Aorta (tissue), 5 donors: ENCODE measurements around the gene ANKAR. TPM values are rescaled to one million over a fixed set of nuclear protein-coding genes. Genes with fewer than 3 reads are reported as not detected.
"Not testable (repeated sequence)": the region's sequence is repeated elsewhere in the genome, so short reads cannot be mapped to it uniquely, and the experiment has no call there.

Experiments
- ATAC-seq: fragments of 200-7000 bp; cut with Tn5 transposase; one replicate; pipeline ENCODE4 v1.9.1; 2022; ENCODE audit warnings: moderate library complexity; ENCODE audit not compliant: low FRiP score
- DNase-seq, 2 donors: peaks; one replicate each; pipeline ENCODE4 v3.0.0-alpha.2; 2020
- H3K27ac ChIP-seq, 2 donors: one replicate each; pipeline ENCODE4 v1.5.1; 2013; ENCODE audit warnings: low read length in 2 of 2, mild to moderate bottlenecking in 2 of 2, moderate library complexity in 2 of 2, control low read depth in 1 of 2, inconsistent platforms in 1 of 2, low read depth in 1 of 2
- H3K27me3 ChIP-seq, 2 donors: one replicate each; pipeline ENCODE4 v1.6.1; 2013; ENCODE audit warnings: control low read depth in 1 of 2, low read length in 1 of 2, mild to moderate bottlenecking in 1 of 2, moderate library complexity in 1 of 2; ENCODE audit not compliant: insufficient read depth in 2 of 2, control insufficient read depth in 1 of 2
- H3K36me3 ChIP-seq, 2 donors: one replicate each; pipeline ENCODE4 v1.6.1; 2013; ENCODE audit warnings: control low read depth in 1 of 2, low read length in 1 of 2, mild to moderate bottlenecking in 1 of 2; ENCODE audit not compliant: insufficient read depth in 2 of 2, control insufficient read depth in 1 of 2
- H3K4me1 ChIP-seq, 2 donors: one replicate each; pipeline ENCODE4 v1.6.1; 2013; ENCODE audit warnings: low read length in 2 of 2, control low read depth in 1 of 2, mild to moderate bottlenecking in 1 of 2, moderate library complexity in 1 of 2; ENCODE audit not compliant: insufficient read depth in 2 of 2, control insufficient read depth in 1 of 2
- H3K4me3 ChIP-seq, 2 donors: one replicate each; pipeline ENCODE4 v1.5.1; 2013; ENCODE audit warnings: low read length in 2 of 2, control low read depth in 1 of 2, mild to moderate bottlenecking in 1 of 2
- H3K9me3 ChIP-seq: one replicate; pipeline ENCODE4 v1.6.1; 2013; ENCODE audit warnings: mild to moderate bottlenecking, low read length; ENCODE audit not compliant: control insufficient read depth
- WGBS, 2 donors: extraction: QIAGEN DNeasy Blood & Tissue Kit; methylation state at CpG; one replicate each; pipeline ENCODE4 v1.1.7; 2013; 5-methylcytosine and 5-hydroxymethylcytosine counted together
- intact Hi-C, 2 donors: fragments of 100-400 bp; cut with DNase I; formaldehyde crosslinking; loops; one replicate each; pipeline versions ENCODE4 v1.14.2 to v1.15.0; 2022
- polyA plus RNA-seq, 2 donors: library from polyadenylated mRNA; stranded (reverse); fragments of 200-250 nt; gene quantifications; one replicate each; pipeline ENCODE4 v1.2.3, GENCODE V29; 2013
- total RNA-seq, 2 donors: library from RNA; stranded (reverse); fragmentation: NEBNext Ultra II Directional; extraction: Animal tissue kit (Norgen Biotek cat#: 25700); gene quantifications; one replicate each; pipeline ENCODE4 v1.2.1, GENCODE V29; 2021
- donor health status: healthy with polysubstance abuse.
- donor health status: Bipolar disorder and iron deficiency.
- donor health status: DM: no; HTN: no; CAD: no.
- donor health status: DM: no; HTN: no; CAD: no.
- donor health status: DM: yes; HTN: yes; CAD: no.

The ANKAR gene
- total and polyA plus RNA-seq, 4 donors = 1.0 to 27.2 (median 13.2) TPM

DNA sequence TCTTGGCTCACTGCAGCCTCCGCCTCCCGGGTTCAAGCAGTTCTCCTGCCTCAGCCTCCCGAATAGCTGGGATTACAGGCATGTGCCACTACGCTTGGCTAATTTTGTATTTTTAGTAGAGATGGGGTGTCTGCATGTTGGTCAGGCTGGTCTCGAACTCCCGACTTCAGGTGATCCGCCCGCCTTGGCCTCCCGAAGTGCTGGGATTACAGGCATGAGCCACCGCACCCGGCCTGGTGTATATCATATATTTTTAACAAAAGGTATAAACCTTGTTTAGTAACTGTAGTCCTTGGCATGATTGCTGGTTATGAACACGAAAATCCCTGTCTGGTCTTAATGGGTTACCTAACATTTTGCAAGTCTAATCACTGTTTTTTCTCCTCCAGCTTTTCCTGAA lies 11.2 kb upstream of the ANKAR start:
- not testable (repeated sequence) for H3K27ac ChIP-seq, H3K4me1 ChIP-seq, H3K27me3 ChIP-seq, H3K4me3 ChIP-seq, ATAC-seq, H3K9me3 ChIP-seq, H3K36me3 ChIP-seq, DNase-seq
- intact Hi-C loops = loop anchor here in 1 of 2 donors (10.0 kb wide), 1 partner anchor 121 kb away; the partner anchor contains the start of genes ORMDL1 and PMS1
- 93 to 94% methylated on average over 12 of the region's 12 CpGs for WGBS, 2 donors

DNA sequence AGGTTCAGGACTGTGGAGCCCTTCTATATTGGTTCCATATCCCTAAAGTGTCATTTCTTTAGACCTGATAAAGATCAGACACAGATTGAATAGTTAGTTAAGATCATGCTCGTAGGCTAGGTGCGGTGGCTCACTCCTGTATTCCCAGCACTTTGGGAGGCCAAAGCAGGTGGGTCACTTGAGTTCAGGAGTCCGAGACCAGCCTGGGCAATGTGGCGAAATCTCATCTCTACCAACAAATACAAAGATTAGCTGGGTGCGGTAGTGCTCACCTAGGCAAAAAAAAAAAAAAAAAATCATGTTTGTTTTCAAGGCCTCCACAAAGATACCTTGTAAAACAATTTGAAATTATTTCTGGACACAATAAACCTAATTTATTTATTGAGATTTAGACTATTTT lies 4.6 kb upstream of the ANKAR start:
- Histone ChIP-seq H3K9me3 (no peaks in the 10 kb centered on the region), H3K4me3 (no peak overlapping the region), H3K27ac (no peak overlapping the region), H3K27me3 (no peaks in the 10 kb centered on the region), H3K4me1 (no peaks in the 10 kb centered on the region), H3K36me3 (peaks cover 0 to 11% of the 10 kb centered on the region in 2 donors)
- intact Hi-C loops = loop anchor here in 1 of 2 donors (10.0 kb wide), 1 partner anchor 115 kb away; the partner anchor contains the start of genes ORMDL1 and PMS1
- no peak for DNase-seq
- 90 to 95% methylated on average over 5 of the region's 5 CpGs for WGBS, 2 donors
- ATAC-seq = no peak

DNA sequence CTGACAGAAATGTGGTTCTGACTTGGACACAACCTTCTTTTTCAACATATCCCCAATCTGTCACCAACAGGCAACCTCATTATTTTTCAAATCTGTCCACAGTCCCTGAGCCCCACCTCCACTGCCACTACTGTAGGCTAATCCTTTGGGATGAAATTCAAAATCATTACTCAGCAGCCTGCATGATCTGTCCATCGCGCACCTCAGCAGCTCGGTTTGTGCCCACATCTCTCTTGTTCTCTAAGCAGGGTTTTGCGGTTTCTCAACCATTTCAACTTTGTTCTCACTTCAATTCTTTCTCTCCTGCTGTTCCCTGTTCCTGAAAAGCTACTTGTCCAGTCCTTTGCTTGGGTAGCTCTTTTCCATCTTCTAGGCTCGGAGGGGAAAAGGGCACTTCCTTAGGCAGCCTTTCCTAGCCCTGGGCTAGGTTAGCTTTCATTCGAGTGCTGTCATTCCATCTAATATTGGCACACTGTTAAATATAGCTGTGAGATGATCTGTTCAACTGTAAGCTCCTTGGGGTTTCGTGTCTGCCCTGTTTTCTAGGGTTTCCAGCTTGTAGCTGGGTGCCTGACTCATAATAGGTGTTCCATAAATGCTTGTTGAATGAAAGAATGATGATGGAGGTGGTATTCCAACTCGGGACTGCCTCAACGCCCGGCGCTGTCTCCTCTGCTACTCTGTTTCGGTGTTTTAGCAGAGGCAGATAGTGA lies 653 bp upstream of the ANKAR start:
- no peak for DNase-seq
- Histone ChIP-seq H3K4me3 (peak overlapping the region in 1 of 2 donors; percentile 45), H3K36me3 (peaks cover 0 to 3% of the 10 kb centered on the region in 2 donors), H3K9me3 (no peaks in the 10 kb centered on the region), H3K27ac (peak overlapping the region; percentile 33 to 64), H3K27me3 (no peaks in the 10 kb centered on the region), H3K4me1 (no peaks in the 10 kb centered on the region)
- WGBS, 2 donors = 24 to 28% methylated on average over 12 of the region's 12 CpGs
- ATAC-seq = peak; percentile 39
- intact Hi-C loops = no loop called here

DNA sequence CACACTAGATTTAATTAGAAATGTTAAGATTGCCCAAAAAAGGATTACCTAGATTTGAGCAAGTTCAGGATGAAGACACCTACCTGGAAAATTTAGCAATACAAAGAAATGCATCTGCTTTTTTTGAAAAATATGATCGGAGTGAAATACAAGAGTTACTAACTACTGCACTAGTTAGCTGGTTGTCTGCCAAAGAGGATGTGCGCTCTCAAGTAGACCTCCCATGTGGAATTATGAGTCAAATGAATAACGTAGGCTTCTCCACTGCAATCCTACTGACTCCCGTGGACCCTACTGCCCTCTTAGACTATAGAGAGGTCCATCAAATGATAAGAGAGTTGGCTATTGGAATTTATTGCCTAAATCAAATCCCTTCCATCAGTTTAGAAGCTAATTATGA lies 2.0 kb downstream of the ANKAR start:
- 79 to 87% methylated on average over 4 of the region's 4 CpGs for WGBS, 2 donors
- Histone ChIP-seq H3K27me3 (no peaks in the 10 kb centered on the region), H3K4me1 (no peaks in the 10 kb centered on the region), H3K4me3 (no peak overlapping the region), H3K27ac (no peak overlapping the region), H3K9me3 (no peaks in the 10 kb centered on the region), H3K36me3 (peaks cover 0 to 3% of the 10 kb centered on the region in 2 donors)
- intact Hi-C loops = no loop called here
- ATAC-seq = no peak
- no peak for DNase-seq

DNA sequence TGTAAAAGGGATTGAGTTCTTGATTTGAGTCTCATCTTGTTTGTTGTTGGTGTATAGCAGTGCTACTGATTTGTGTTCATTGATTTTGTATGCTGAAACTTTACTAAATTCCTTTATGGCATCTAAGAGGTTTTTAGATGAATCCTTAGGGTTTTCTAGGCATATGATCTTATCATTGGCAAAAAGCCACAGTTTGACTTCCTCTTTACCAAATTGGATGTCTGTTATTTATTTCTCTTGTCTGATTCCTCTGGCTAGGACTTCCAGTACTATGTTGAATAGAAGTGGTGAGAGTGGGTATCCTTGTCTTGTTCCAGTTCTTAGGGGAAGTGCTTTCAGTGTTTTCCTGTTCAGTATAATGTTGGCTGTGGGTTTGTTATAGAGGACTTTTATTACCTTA lies 4.8 kb downstream of the ANKAR start:
- Histone ChIP-seq H3K4me1 (no peaks in the 10 kb centered on the region), H3K4me3 (no peak overlapping the region), H3K27me3 (no peaks in the 10 kb centered on the region), H3K36me3 (no peaks in the 10 kb centered on the region), H3K9me3 (no peaks in the 10 kb centered on the region), H3K27ac (no peak overlapping the region)
- no peak for DNase-seq
- no peak for ATAC-seq
- intact Hi-C loops = no loop called here

DNA sequence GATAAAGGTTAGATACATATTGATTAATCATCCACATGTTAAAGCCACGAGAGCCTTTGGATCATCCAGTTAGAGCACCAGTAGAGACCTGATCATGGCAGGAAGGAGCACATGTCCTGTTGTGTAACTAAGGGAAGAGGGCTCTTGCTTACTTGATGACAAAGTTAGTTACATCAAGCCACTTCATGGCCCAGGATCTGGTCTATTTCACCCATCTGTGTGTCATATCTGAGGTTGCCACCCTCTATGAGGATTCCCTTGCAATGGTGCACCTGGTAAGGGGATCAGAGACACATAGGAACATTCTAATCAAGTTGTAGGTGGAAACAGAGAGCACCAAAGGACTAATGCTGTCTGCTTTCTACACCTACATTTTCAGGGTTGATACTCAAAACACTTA lies 6.7 kb downstream of the ANKAR start:
- H3K27ac ChIP-seq = no peak overlapping the region
- H3K4me1 ChIP-seq = no peaks in the 10 kb centered on the region
- H3K9me3 ChIP-seq = no peaks in the 10 kb centered on the region
- 87 to 90% methylated on average over 1 of the region's 1 CpG for WGBS, 2 donors
- H3K27me3 ChIP-seq = no peaks in the 10 kb centered on the region
- no peak overlapping the region for H3K4me3 ChIP-seq
- DNase-seq = no peak
- H3K36me3 ChIP-seq = no peaks in the 10 kb centered on the region
- intact Hi-C loops = no loop called here
- no peak for ATAC-seq

DNA sequence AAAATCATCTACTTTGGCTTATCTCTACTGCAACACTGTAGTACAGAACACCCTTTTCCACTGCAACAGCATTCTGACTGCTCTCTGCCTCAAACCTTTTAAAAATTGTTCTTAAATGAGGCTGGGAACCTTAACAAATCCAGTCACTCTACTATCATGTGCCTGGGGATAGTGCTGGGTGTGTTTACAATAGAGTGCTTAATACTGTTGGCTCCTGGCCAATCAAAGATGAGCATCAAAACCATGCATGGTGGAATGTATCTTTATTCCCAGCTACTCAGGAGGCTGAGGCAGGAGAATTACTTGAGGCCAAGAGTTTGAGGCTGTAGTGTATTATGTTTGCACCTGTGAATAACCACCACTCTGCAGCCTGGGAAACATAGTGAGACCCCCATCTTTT lies 7.4 kb downstream of the ANKAR start:
- intact Hi-C loops = no loop called here
- H3K27ac ChIP-seq = no peak overlapping the region
- H3K9me3 ChIP-seq = no peaks in the 10 kb centered on the region
- no peaks in the 10 kb centered on the region for H3K27me3 ChIP-seq
- ATAC-seq (no peak), DNase-seq (no peak)
- no peak overlapping the region for H3K4me3 ChIP-seq
- no peaks in the 10 kb centered on the region for H3K36me3 ChIP-seq
- no peaks in the 10 kb centered on the region for H3K4me1 ChIP-seq

DNA sequence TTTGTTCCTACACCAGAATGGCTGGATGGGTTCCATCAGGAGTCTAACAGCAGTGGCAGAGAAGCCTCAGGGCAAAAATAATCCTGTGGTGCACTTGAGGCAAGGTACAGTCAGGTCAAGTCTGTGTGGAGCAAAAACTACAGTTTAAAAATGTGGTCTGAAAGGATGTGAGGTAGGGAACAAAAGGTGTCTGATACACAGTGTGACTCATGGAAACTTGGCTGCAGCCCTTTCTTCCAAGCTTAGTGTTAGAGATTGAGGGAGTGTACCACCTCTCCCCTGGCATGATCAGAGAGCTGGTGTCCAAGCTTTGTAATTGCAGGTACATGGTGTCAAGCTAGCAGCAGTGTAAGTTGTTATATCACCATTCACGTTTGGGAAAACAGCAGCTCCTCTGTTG lies 8.9 kb downstream of the ANKAR start:
- intact Hi-C loops = no loop called here
- Histone ChIP-seq H3K36me3 (no peaks in the 10 kb centered on the region), H3K4me1 (no peaks in the 10 kb centered on the region), H3K27me3 (no peaks in the 10 kb centered on the region), H3K4me3 (no peak overlapping the region), H3K27ac (no peak overlapping the region), H3K9me3 (no peaks in the 10 kb centered on the region)
- no peak for ATAC-seq
- no peak for DNase-seq
- 50 to 53% methylated on average over 1 of the region's 1 CpG for WGBS, 2 donors

DNA sequence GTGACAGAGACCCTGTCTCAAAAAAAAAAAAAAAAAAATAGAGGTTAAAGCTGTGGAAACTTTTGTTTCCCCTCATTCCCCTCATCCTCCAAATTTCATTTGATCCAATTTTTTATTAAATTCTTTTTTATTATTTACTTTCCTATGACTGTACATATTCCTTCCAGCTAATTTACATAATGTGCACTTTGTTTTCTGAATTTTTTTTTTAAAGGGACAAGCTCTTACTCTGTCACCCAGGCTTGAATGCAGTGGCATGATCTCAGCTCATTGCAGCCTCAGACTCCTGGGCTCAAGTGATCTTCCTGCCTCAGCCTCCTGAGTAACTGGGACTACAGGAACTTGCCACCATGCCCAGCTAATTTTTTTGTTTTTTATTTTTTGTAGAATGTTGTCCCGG lies 10.3 kb downstream of the ANKAR start:
- DNase-seq (no peak), ATAC-seq (no peak)
- H3K27me3 ChIP-seq = no peaks in the 10 kb centered on the region
- no peaks in the 10 kb centered on the region for H3K4me1 ChIP-seq
- WGBS, 2 donors = 18 to 32% methylated on average over 1 of the region's 1 CpG
- no peaks in the 10 kb centered on the region for H3K36me3 ChIP-seq
- H3K9me3 ChIP-seq = no peaks in the 10 kb centered on the region
- H3K27ac ChIP-seq = no peak overlapping the region
- no peak overlapping the region for H3K4me3 ChIP-seq
- intact Hi-C loops = no loop called here
